Measurements from ENCODE around the gene LDLR.

The LDLR gene

DNA sequence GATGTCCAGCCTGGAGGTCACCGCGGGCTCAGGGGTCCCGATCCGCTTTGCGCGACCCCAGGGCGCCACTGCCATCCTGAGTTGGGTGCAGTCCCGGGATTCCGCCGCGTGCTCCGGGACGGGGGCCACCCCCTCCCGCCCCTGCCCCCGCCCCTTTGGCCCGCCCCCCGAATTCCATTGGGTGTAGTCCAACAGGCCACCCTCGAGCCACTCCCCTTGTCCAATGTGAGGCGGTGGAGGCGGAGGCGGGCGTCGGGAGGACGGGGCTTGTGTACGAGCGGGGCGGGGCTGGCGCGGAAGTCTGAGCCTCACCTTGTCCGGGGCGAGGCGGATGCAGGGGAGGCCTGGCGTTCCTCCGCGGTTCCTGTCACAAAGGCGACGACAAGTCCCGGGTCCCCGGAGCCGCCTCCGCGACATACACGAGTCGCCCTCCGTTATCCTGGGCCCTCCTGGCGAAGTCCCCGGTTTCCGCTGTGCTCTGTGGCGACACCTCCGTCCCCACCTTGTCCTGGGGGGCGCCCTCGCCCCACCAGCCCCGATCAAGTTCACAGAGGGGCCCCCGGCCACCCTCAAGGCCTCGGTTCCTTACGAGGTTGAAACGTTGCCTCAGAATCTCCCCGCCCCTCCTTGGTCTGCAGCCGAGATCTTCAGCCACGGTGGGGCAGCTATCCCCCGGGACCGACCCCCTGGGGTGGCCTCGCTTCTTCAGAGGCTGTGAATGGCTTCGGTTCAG is 1.2 kb downstream of the LDLR start:
- no peak overlapping the region for H3K9ac ChIP-seq
- H3K4me1 ChIP-seq: peaks cover 3% of the 10 kb centered on the region
- peak overlapping the region; percentile 93 for H3K4me2 ChIP-seq (ENCODE audit: low read length)

DNA sequence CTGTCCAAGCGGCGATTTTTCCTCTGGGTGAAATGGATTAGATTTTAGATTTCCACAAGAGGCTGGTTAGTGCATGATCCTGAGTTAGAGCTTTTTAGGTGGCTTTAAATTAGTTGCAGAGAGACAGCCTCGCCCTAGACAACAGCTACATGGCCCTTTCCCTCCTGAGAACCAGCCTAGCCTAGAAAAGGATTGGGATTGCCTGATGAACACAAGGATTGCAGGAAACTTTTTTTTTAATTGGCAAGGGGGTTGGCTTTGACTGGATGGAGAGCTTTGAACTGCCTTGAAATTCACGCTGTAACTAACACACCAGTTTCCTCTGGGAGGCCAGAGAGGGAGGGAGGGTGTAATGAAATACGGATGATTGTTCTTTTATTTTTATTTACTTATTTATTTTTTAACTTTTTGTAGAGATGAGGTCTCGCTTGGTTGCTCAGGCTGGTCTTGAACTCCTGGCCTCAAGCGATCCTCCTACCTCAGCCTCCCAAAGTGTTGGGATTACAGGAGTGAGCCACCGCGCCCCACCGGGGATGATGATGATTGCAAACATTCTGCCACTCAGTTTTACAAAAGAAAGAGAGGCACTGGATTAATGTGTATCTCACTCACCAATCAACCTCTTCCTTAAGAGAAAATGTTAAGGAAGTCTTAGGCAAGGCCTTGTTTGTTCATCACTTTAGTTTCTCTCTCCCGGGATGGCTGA is 1.9 kb downstream of the LDLR start:
- Histone ChIP-seq H3K4me2 (ENCODE audit: low read length) (peak overlapping the region; percentile 93), H3K9ac (no peak overlapping the region), H3K36me3 (ENCODE audit: control insufficient read depth, insufficient read depth, low read length) (no peaks in the 10 kb centered on the region), H3K9me3 (ENCODE audit: control insufficient read depth, low read length) (no peaks in the 10 kb centered on the region), H3K4me3 (ENCODE audit: low read depth, low read length) (peak overlapping the region; percentile 78), H3K27ac (peak overlapping the region; percentile 73), H3K27me3 (ENCODE audit: control insufficient read depth, insufficient read depth, low read length) (no peaks in the 10 kb centered on the region), H2AFZ (peak overlapping the region; percentile 95), H3K79me2 (no peaks in the 10 kb centered on the region), H3K4me1 (peaks cover 3% of the 10 kb centered on the region)
- TF ChIP-seq, protein P1, sequence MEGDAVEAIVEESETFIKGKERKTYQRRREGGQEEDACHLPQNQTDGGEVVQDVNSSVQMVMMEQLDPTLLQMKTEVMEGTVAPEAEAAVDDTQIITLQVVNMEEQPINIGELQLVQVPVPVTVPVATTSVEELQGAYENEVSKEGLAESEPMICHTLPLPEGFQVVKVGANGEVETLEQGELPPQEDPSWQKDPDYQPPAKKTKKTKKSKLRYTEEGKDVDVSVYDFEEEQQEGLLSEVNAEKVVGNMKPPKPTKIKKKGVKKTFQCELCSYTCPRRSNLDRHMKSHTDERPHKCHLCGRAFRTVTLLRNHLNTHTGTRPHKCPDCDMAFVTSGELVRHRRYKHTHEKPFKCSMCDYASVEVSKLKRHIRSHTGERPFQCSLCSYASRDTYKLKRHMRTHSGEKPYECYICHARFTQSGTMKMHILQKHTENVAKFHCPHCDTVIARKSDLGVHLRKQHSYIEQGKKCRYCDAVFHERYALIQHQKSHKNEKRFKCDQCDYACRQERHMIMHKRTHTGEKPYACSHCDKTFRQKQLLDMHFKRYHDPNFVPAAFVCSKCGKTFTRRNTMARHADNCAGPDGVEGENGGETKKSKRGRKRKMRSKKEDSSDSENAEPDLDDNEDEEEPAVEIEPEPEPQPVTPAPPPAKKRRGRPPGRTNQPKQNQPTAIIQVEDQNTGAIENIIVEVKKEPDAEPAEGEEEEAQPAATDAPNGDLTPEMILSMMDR (IDR thresholded peaks at IDR 0.05): no peak

More for the DNA sequence above, 1.2 kb downstream of the LDLR start:
- Histone ChIP-seq H3K79me2 (no peaks in the 10 kb centered on the region), H3K4me3 (ENCODE audit: low read depth, low read length) (peak overlapping the region; percentile 78), H3K36me3 (ENCODE audit: control insufficient read depth, insufficient read depth, low read length) (no peaks in the 10 kb centered on the region), H3K27me3 (ENCODE audit: control insufficient read depth, insufficient read depth, low read length) (no peaks in the 10 kb centered on the region), H3K27ac (peak overlapping the region; percentile 77), H2AFZ (peak overlapping the region; percentile 95), H3K9me3 (ENCODE audit: control insufficient read depth, low read length) (no peaks in the 10 kb centered on the region)
- TF ChIP-seq, protein P1 (IDR thresholded peaks at IDR 0.05): no peak

DNA sequence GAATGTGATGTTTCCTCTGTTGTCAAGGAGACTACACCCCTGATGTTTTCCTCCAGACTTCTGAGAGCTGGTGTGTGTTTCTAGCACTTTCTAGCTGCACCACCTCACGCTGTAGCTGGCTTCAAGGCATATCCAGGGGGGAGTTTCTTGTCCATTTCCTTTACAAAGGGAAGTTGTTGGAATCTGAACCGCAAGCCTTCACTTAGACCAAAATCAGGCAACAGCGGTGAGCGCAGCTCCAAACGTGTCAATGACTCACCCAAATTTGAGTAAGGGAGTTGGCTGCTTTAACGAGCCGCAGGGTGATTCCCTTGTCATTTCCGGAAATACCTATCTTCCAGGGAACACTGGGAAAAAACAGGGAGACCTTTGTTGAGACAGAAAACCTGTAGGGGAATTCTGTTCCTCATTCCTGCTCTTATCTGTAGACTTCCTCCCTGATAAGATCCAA is 2.5 kb downstream of the LDLR start:
- H3K4me3 ChIP-seq (ENCODE audit: low read depth, low read length): peak overlapping the region; percentile 78
- H3K4me1 ChIP-seq: peaks cover 3% of the 10 kb centered on the region

DNA sequence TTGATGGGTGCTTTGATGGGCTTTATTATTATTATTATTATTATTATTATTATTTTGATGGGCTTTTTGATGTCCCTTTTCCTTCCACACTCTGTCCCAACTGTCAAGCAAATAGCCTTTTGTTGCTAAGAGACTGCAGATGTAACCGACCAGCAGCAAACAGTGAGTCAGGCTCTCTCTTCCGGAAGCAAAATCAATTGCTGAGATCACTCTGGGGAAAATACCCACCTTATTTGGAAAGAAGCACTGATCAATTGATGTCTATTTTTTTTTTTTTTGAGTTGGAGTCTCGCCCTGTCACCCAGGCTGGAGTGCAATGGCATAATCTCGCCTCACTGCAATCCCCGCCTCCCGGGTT is 2.9 kb downstream of the LDLR start:
- no peak overlapping the region for H3K9ac ChIP-seq

More for the DNA sequence above, 2.5 kb downstream of the LDLR start:
- peak overlapping the region; percentile 73 for H3K27ac ChIP-seq
- H3K9me3 ChIP-seq (ENCODE audit: control insufficient read depth, low read length): no peaks in the 10 kb centered on the region
- peak overlapping the region; percentile 93 for H3K4me2 ChIP-seq (ENCODE audit: low read length)
- peak overlapping the region; percentile 1 for H2AFZ ChIP-seq
- H3K9ac ChIP-seq: no peak overlapping the region
- H3K36me3 ChIP-seq (ENCODE audit: control insufficient read depth, insufficient read depth, low read length): no peaks in the 10 kb centered on the region
- no peaks in the 10 kb centered on the region for H3K27me3 ChIP-seq (ENCODE audit: control insufficient read depth, insufficient read depth, low read length)
- H3K79me2 ChIP-seq: no peaks in the 10 kb centered on the region
- TF ChIP-seq, protein P1 (IDR thresholded peaks at IDR 0.05): no peak

More for the DNA sequence above, 2.9 kb downstream of the LDLR start:
- no peak overlapping the region for H2AFZ ChIP-seq
- H3K79me2 ChIP-seq: no peaks in the 10 kb centered on the region
- no peaks in the 10 kb centered on the region for H3K36me3 ChIP-seq (ENCODE audit: control insufficient read depth, insufficient read depth, low read length)
- H3K4me1 ChIP-seq: peaks cover 3% of the 10 kb centered on the region
- peak overlapping the region; percentile 73 for H3K27ac ChIP-seq
- TF ChIP-seq, protein P1 (IDR thresholded peaks at IDR 0.05): no peak
- H3K4me3 ChIP-seq (ENCODE audit: low read depth, low read length): no peak overlapping the region
- H3K27me3 ChIP-seq (ENCODE audit: control insufficient read depth, insufficient read depth, low read length): no peaks in the 10 kb centered on the region
- no peaks in the 10 kb centered on the region for H3K9me3 ChIP-seq (ENCODE audit: control insufficient read depth, low read length)
- H3K4me2 ChIP-seq (ENCODE audit: low read length): no peak overlapping the region

Data from parathyroid adenoma (tissue), 2 donors.